Measurements from ENCODE around the gene SLC35C1. TPM values are rescaled to one million over a fixed set of nuclear protein-coding genes. Genes with fewer than 3 reads are reported as not detected.
A peak's percentile ranks its signal among the peaks of the same experiment; 100 is the strongest.

SLC35C1 gene
- total RNA-seq, 1 experiment from 2014 or later: 11.0 TPM

GRCh38 chr11:45846174-45846675 lies 41.3 kb downstream of the SLC35C1 start:
- no peak for DNase-seq (ENCODE audit: low read depth)

GRCh38 chr11:45846974-45847910 lies 42.3 kb downstream of the SLC35C1 start, which contains the start of gene CRY2:
Gene CRY2, plus strand, starts transcription at chr11:45847475. Its CDS starts 16 bp downstream, at chr11:45847491.
- DNase-seq (ENCODE audit: low read depth): peak; percentile 95

DNA sequence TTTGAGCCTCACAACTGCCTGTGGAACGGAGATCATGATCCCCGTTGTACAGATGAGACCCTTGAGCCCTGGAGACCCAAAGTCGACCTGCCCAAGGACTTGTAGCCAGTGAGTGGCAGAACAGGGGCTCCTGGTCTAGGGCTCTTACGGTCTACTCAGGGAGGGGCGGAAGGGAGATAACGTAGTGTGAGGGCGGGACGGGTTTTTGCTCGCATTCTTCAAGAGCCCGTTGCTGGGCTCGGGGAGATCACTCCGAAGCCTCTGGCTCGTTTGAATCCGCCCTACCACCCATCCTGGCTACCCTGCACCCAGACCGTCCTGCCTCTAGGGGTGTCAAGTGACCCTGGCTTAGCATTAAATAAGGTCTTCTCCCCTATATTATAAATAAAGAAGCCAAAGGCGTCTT lies 43.0 kb downstream of the SLC35C1 start:
- peak; percentile 53 for DNase-seq (ENCODE audit: low read depth)

- DNase-seq (ENCODE audit: low read depth): no peak
Observed at GRCh38 chr11:45848654-45849081, 43.7 kb downstream of the SLC35C1 start.

- DNase-seq (ENCODE audit: low read depth): peak; percentile 27
Observed at GRCh38 chr11:45850446-45850845, 45.5 kb downstream of the SLC35C1 start.

- no peak for DNase-seq (ENCODE audit: low read depth)
Observed at GRCh38 chr11:45851228-45851627, 46.3 kb downstream of the SLC35C1 start.

DNA sequence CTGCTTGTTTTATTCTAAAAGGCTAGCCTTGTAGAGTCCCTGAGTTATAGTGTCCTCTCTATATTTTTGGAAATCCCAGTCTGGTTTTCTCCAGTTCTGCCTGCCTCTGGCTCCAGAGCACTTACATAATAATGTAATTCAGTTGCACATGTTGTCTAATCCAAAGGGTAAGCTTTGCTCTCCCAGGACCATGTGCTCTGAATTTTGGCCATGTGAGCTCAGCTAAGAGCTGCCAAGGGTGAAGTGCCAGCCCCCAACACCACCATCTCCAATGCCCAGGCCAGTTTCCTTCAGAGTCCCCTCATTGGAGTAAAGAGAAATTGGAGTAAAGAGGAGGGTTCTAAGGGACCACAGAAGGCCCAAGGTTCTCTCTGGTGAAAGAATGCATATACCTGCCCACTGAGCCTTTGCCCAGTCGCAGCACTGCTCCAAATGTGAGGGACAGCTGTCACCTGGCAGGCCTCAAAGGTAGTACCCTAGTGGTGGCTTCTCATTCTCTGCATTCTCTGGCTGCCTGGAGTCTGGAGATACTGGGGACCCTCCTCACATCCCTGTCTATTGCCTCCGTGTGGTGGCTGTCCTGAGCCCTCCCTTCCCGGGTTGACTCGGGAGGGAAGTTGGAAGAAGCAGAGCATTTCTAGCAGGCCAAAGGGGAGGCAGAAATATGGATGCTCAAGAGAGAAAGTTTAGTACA lies 47.2 kb downstream of the SLC35C1 start:
- no peak for DNase-seq (ENCODE audit: low read depth)

GRCh38 chr11:45852712-45853101 lies 47.8 kb downstream of the SLC35C1 start:
- no peak for DNase-seq (ENCODE audit: low read depth)

DNA sequence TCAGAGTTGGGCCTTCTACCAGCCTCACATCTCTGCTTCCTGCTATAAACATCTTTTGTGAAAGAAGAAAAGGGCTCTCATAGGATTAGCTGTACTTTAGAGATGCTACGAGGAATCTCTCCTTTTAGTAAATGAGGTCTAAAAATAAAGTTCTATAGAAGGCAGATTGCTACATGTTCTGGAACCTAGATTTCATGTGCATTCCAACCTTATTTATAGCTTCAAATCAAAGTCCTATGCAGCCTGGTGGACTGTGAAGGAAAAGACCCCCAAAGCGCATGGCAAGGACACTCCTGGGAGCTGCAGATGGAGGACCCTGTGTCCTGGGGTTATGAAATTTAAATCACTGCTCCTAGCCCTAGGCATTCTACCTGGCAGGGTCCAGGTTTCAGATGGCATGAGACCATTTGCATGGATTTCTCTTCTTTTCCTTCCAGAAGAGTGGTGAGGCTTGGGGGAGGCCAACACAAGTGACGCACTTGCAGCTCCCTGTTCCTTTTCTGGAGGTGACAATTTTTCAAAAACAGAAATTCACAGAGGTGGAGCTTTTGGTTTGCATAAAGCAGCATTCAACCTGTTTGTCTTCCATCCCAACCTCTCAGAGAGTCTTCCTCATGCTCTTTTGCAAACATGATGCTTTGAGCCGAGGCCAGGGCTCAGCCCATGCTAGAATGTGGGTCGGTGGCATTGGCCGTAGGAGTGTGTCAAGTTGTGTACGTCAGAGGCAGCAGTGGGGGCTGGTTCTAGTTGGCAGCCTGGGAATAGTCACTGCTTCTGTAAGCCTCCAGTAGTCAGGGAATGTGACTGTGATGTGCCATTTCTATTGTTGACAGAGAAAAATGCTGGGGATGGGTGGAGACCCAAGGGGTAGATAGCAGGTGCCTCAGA lies 48.6 kb downstream of the SLC35C1 start:
- no peak for DNase-seq (ENCODE audit: low read depth)

GRCh38 chr11:45855308-45855707 lies 50.4 kb downstream of the SLC35C1 start:
- DNase-seq (ENCODE audit: low read depth): no peak

- DNase-seq (ENCODE audit: low read depth): no peak
Observed at GRCh38 chr11:45856044-45856468, 51.1 kb downstream of the SLC35C1 start.

- peak; percentile 84 for DNase-seq (ENCODE audit: low read depth)
Observed at GRCh38 chr11:45857961-45858474, 53.1 kb downstream of the SLC35C1 start.

DNA sequence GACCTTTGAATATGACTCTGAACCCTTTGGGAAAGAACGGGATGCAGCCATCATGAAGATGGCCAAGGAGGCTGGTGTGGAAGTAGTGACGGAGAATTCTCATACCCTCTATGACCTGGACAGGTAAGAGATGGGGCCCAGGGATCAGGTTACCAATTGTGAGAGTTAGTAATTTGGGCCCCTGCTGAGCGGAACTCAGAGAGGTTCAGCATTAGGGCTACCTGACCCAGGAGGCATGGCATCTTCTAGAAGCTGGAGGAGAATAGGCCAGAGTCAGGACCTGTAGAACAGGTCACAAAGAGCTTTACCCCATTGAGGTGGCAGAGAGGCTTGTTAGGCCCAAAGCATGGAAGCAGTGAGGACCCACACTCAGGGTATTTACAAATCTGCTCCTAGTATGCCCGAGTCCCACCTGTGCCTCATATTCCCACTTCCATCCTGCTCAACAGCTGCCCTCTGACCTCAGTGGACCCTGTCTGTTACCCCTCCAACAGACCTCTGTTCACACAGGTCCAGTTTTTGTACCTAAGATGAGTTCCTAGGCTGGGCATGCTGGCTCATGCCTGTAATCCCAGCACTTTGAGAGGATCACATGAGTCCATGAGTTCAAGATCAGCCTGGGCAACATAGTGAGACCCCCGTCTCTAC lies 53.9 kb downstream of the SLC35C1 start:
- DNase-seq (ENCODE audit: low read depth): no peak

GRCh38 chr11:45859661-45860140 lies 54.8 kb downstream of the SLC35C1 start:
- peak; percentile 70 for DNase-seq (ENCODE audit: low read depth)

GRCh38 chr11:45860348-45860747 lies 55.4 kb downstream of the SLC35C1 start:
- DNase-seq (ENCODE audit: low read depth): no peak

GRCh38 chr11:45860764-45861510 lies 56.0 kb downstream of the SLC35C1 start:
- DNase-seq (ENCODE audit: low read depth): no peak

All from M059J (cell line).